GM18517 (cell line): Measurements from ENCODE around the gene ERC2.
A peak's percentile ranks its signal among the peaks of the same experiment; 100 is the strongest.

Experiments used
- ATAC-seq: cut with Tn5 transposase; IDR thresholded peaks from one replicate; pipeline ENCODE4 v1.9.1; 2021; ENCODE audit warnings: mild to moderate bottlenecking, moderate library complexity; ENCODE audit not compliant: unreplicated experiment

The ERC2 gene

GRCh38 chr3:55728461-55729100, 739.7 kb downstream of the ERC2 start:
- ATAC-seq = no peak

GRCh38 chr3:55726501-55726775, 741.8 kb downstream of the ERC2 start:
- no peak for ATAC-seq

- ATAC-seq = no peak
Observed at GRCh38 chr3:55725681-55726500, 742.4 kb downstream of the ERC2 start.

GRCh38 chr3:55724821-55725220, 743.4 kb downstream of the ERC2 start:
- ATAC-seq = peak; percentile 77

GRCh38 chr3:55724407-55724784, 743.9 kb downstream of the ERC2 start:
- ATAC-seq = no peak

- ATAC-seq = no peak
Observed at GRCh38 chr3:55723653-55724406, 744.4 kb downstream of the ERC2 start.

- no peak for ATAC-seq
Observed at GRCh38 chr3:55721716-55722484, 746.4 kb downstream of the ERC2 start.

- no peak for ATAC-seq
Observed at GRCh38 chr3:55720614-55721013, 747.7 kb downstream of the ERC2 start.

- no peak for ATAC-seq
Observed at GRCh38 chr3:55719508-55719907, 748.8 kb downstream of the ERC2 start.

- no peak for ATAC-seq
Observed at GRCh38 chr3:55719006-55719405, 749.3 kb downstream of the ERC2 start.

- ATAC-seq = no peak
Observed at GRCh38 chr3:55718521-55718921, 749.7 kb downstream of the ERC2 start.

- no peak for ATAC-seq
Observed at GRCh38 chr3:55718074-55718473, 750.2 kb downstream of the ERC2 start.

GRCh38 chr3:55717481-55717880, 750.8 kb downstream of the ERC2 start:
- no peak for ATAC-seq

GRCh38 chr3:55716611-55717225, 751.5 kb downstream of the ERC2 start:
- no peak for ATAC-seq

GRCh38 chr3:55716044-55716443, 752.2 kb downstream of the ERC2 start:
- no peak for ATAC-seq

- no peak for ATAC-seq
Observed at GRCh38 chr3:55714057-55714456, 754.2 kb downstream of the ERC2 start.

GRCh38 chr3:55711646-55712045, 756.6 kb downstream of the ERC2 start:
- no peak for ATAC-seq

GRCh38 chr3:55709411-55710012, 758.8 kb downstream of the ERC2 start:
- ATAC-seq = no peak

GRCh38 chr3:55708921-55709320, 759.3 kb downstream of the ERC2 start:
- no peak for ATAC-seq

GRCh38 chr3:55708242-55708641, 760.0 kb downstream of the ERC2 start:
- no peak for ATAC-seq
